ENCODE measurements around the gene SKIC8. TPM values are rescaled to one million over a fixed set of nuclear protein-coding genes. Genes with fewer than 3 reads are reported as not detected.
A peak's percentile ranks its signal among the peaks of the same experiment; 100 is the strongest.

SKIC8 gene
- total RNA-seq, 1 experiment from 2014 or later, result 132 TPM

DNA sequence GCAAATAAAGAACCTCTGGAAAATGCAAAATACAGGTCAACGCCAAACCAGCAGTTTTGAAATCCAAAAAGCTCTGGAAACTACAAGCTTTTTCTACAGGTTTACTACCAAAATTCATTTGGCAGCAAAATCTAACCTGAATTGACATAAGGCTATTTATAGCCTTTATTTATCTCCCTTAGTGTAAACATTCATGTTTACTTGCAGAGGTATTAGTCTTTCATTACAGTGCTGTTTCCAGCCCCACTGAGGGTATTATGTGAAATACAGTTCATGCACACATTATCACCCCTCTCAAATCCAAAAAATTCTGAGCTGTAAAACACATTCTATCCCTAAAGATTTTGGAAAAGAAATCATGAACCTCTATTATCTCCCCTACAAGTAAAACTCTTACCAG is 7.2 kb downstream of the SKIC8 start:
- DNase-seq (ENCODE audit: low read depth), result no peak

- no peak for DNase-seq (ENCODE audit: low read depth)
Observed at GRCh38 chr15:78291698-78292097, 7.7 kb downstream of the SKIC8 start.

DNA sequence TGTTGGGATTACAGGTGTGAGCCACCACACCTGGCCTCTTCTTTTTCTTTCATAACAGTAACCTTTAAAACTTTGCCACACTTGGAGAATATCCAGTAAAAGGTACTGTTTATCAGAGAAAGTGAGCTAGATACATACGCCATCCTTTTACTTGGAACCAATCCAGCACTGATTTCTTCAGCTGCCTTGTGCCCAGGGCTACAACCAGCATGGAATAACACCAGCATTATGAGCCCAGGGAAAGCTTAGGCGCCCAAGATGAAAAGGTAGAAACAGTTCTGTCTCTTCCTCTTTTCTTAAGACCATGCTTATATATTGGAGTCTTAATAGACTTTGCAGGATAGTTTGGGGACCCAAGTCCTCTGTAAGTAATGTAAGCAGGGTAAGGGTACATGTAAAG is 8.4 kb downstream of the SKIC8 start:
- DNase-seq (ENCODE audit: low read depth), result no peak

GRCh38 chr15:78290222-78290621 is 9.2 kb downstream of the SKIC8 start:
- no peak for DNase-seq (ENCODE audit: low read depth)

DNA sequence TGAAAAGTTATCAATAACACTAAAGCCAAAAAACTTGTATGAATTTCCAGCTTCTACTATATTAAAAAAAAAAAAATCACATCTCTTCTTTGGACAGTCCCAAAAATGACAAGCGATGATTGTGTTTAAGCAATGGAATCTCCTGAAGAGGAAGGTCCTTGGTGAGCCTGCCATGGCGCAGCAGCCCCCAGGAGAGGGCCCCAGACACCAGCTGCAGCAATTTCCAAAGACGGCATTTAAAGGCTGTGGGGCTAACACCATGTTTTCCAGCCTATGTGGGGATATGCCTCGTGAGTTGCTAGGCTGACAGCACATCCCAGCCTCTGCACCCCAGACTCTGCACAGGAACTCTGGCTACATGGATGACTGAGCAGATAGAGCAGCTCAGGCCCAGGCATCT is 14.7 kb downstream of the SKIC8 start:
- no peak for DNase-seq (ENCODE audit: low read depth)

DNA sequence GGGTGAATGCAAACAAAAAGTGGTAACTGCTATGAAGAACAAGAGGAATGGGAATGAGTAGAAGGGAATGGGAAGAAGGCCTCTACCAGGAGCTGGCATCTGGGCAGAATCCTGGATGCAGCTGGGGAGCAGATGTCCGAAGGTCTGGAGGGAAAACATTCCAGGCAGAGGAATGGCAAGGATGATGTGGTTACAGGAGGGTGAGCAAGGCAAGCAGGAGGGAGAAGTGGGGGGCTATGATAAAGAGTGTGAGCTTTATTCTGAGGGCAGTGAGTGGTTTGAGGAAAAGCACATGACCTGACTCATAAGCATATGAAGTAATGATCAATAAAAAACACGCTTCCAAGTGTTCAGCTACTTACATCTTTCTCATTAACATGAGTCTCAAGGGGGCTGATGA is 17.1 kb downstream of the SKIC8 start:
- DNase-seq (ENCODE audit: low read depth), result no peak

GRCh38 chr15:78280319-78281072 is 18.9 kb downstream of the SKIC8 start:
- DNase-seq (ENCODE audit: low read depth), result peak; percentile 23

DNA sequence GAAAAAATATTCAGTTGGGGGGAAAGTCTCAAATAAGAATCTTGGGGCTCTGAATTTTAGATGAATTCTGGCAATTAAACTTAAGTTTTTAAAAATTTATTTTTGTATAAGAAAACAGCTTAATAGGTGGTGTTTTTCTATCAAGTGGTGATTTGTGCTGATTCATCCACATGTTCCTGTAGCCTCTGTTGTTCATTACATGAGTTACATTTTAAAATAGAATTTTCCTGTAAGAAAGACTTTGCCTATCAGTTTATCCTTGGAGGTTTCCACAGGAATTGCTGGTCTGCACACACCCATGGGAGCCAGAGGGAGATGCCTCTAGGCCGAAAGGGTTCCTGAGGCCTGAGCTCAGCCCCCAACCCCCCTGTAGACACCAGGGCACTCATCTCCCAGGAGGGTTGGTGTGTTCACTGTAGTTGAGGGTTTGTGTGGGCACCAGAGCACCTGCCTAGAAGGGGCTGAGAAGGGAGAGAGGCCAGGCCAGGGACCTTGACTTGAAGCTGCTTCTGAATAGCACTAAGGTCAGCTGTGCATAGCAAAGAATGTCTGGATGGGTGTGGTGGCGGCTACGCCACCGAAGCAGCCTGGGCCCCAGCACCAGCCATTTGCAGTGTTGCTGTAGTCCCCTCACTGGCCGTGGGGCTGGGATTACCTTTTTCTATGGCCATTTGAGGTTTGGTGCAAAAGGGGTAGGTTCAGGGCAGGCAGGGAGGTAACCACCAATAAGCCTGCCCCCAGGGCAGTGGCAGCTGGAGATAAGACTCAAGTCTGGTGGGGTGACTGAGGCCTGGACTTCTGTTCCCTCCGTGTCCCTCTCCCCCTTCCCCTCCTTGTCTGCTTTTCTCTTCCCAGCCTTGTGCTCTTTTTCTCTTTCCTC is 23.1 kb downstream of the SKIC8 start:
- DNase-seq (ENCODE audit: low read depth), result no peak

GRCh38 chr15:78274994-78275393 is 24.4 kb downstream of the SKIC8 start:
- no peak for DNase-seq (ENCODE audit: low read depth)

DNA sequence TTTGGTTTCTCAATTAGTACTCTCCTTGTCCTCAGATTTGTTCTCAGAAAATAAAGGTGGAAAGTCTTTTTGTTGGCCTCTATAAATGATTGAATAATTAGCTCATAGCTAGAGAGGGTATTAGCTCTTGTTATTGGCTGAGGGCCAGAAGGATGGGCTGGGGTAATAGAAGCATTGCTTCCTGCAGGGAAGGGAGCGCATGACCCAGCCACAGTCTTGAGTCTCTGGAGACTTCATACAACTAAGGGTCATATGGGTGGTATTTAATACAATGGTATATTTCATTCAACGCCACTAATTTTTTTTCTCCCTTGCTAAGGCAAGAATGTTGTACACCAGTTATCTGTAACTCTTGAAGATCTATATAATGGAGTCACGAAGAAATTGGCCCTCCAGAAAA is 26.6 kb downstream of the SKIC8 start:
- no peak for DNase-seq (ENCODE audit: low read depth)

DNA sequence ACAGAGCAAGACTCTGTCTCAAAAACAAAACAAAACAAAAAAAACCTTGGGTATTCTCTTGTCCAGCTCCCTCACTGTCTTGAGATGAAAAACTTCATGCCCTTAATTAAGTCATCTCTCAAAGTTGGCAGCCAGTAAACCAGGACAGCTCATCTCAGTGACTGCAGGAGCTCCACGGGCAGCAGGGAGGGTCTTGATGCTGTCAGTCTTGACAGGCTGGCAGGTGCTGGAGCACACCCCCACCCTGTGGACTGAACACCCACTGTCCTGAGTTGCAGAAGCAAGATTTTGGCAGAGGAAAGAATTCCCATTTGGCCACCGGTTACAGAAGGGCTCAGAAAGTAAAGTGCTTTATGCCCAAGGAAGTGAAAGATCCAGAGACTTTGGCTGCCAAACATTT is 27.1 kb downstream of the SKIC8 start:
- no peak for DNase-seq (ENCODE audit: low read depth)

DNA sequence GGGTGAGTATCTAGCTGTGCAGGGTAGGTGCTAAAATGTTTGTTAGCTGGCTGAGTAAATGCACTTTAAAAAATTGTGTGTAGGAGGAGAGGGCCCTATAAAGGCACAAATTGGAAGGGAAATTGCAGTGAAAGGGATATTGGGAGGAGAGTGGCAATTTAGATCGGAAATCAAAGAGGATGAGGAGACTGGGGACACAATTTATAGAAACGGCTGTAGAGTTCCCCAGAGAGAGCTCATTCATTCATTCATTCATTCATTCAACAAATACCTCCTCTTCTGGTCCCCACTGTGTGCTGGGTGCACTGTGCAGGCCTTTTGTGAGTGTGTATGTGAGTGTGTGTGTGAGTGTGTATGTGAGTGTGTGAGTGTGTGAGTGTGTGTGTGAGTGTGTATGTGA is 32.6 kb downstream of the SKIC8 start:
- DNase-seq (ENCODE audit: low read depth), result no peak

GRCh38 chr15:78266229-78266628 is 33.2 kb downstream of the SKIC8 start:
- no peak for DNase-seq (ENCODE audit: low read depth)

GRCh38 chr15:78265752-78266224 is 33.6 kb downstream of the SKIC8 start:
- peak; percentile 77 for DNase-seq (ENCODE audit: low read depth)

DNA sequence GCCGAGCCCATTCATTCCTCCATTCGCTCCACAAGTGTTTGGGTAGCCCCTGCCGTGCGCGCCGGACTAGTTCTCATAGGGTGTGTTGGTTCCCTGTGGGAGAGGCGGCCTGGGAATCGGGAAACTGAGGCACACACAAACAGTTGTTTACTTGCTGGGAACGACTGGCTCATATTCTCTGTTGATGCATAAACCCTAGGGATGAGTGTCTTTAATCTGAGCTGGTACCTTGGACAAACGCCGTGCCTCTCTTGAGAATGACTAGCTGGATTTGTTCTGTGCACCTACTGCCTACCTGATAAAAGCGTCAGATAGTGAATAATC is 34.3 kb downstream of the SKIC8 start:
- DNase-seq (ENCODE audit: low read depth), result no peak

DNA sequence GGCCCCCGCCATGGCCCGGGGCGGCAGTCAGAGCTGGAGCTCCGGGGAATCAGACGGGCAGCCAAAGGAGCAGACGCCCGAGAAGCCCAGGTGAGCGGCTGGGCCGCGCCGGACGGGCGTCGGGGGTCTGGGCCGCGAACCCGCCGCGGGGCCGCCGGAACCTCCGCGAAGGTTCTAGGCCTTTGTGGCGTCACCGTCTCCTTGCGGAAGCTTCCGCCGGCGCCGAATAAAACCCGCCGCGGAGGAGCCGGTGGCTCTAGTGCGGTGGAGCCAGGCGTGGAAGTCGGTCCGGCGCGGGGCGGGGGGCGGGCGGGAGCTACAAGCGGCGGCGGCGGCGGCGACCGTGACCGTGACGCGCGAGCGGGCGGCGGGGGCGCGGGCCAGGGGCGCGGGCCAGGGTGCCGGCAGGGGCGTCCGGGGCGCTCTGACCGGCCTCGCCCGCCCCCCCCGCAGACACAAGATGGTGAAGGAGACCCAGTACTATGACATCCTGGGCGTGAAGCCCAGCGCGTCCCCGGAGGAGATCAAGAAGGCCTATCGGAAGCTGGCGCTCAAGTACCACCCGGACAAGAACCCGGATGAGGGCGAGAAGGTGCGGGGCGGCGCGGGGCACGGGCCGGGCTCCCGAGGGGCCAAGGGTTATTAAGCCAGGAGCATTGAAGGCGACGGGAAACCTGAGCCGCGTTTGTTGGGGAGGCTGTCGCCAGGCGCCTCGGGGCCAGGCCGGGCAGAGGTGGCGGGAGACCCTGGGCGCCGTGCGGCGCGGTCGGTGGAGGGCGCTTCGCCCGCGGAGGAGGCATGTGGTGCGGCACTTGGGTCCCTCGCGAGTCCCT is 34.9 kb downstream of the SKIC8 start, which contains the start of gene DNAJA4:
TSS of gene DNAJA4 (plus strand) at position 259 of the 833 bp plus-strand sequence. CDS start at position 461, 202 bp downstream.
- DNase-seq (ENCODE audit: low read depth), result peak; percentile 20

DNA sequence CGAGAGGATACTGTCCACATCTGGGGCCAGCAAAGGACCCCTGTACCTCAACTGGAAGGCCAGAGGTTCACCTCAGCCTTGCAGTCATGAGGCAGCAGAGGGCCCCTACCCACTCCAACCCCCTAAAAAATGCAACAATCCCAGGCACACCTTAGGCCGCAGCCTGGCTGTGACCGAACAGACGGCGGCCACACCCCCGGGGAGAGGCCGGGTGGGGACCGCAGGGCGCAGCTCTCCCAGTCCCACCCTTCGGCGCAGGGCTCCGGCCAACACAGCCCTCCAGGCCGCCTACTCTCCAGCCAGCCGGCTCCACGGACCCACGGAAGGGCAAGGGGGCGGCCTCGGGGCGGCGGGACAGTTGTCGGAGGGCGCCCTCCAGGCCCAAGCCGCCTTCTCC is 35.5 kb downstream of the SKIC8 start:
- DNase-seq (ENCODE audit: low read depth), result no peak

DNA sequence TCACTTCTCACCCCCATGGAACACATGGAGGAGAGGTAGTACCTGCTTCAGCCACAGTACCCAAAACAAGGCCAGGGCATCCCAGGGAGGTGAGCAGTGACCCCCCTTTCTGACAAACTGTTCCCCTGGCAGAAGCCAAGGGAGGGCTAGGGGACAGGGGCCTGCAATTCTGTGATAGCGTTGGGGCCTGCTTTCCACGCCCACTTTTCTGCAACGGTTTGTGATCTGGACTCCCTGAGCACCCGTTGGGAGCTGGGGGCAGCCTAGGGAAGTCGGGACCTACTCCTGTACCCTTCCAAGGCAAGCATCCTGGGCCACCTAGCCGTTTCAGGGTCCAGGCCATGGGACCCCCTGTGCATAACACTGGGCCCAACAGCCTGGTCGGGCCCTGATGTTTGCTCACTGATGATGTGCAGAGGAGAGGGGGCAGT is 36.0 kb downstream of the SKIC8 start:
- DNase-seq (ENCODE audit: low read depth), result no peak

DNA sequence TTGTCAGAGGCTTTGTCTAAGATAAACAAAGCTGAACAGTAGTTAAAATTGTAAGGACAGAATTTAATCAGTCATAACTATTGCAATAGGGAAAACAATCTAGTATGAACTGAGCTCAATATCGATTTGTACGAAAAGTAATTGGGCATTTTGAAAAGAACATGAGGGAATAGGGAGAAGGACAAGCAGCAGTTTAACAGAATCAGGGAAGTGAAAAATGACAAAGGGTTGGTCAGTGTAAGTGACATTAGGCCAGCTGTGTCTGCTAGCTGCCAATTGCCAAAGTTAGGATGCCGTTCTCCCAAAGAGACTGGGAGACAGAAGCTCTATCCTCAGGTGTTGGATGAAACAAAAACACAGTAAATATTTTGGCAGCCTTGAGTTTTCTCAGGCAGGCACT is 38.3 kb downstream of the SKIC8 start:
- no peak for DNase-seq (ENCODE audit: low read depth)

GRCh38 chr15:78260489-78260888 is 38.9 kb downstream of the SKIC8 start:
- DNase-seq (ENCODE audit: low read depth), result no peak

GRCh38 chr15:78259232-78259631 is 40.2 kb downstream of the SKIC8 start:
- DNase-seq (ENCODE audit: low read depth), result no peak

- DNase-seq (ENCODE audit: low read depth), result peak; percentile 14
Observed at GRCh38 chr15:78257681-78258080, 41.7 kb downstream of the SKIC8 start.
